HepG2 (cell line): ENCODE data around the gene UBE2N. TPM values are rescaled to one million over a fixed set of nuclear protein-coding genes. Genes with fewer than 3 reads are reported as not detected.

Source experiments
- ASH2L ChIP-seq: fragments of 300-600, 200-600 bp; sonication (generic); IDR thresholded peaks from 2 replicates; pipeline ENCODE4 v1.7.0; 2017; ENCODE audit warnings: low read depth, mild to moderate bottlenecking, moderate library complexity, mixed read lengths, low read length; ENCODE audit not compliant: insufficient read length
- ATF7-NPFF ChIP-seq: sonication (generic); formaldehyde crosslinking; IDR thresholded peaks from 2 replicates; pipeline ENCODE4 v1.8.1; 2023; ENCODE audit warnings: mild to moderate bottlenecking, low read depth, missing genetic modification reagents, moderate library complexity
- BHLHE40 ChIP-seq: IDR thresholded peaks from 2 replicates; pipeline ENCODE4 v1.6.1; 2011; ENCODE audit warnings: low read length, improper control_type of control experiment
- ESRRA ChIP-seq: sonication (generic); formaldehyde crosslinking; IDR thresholded peaks from 2 replicates; pipeline ENCODE4 v1.5.1; 2020; ENCODE audit warnings: mild to moderate bottlenecking, low read depth, missing genetic modification reagents
- FLYWCH1 ChIP-seq: sonication (generic); formaldehyde crosslinking; IDR thresholded peaks from 2 replicates; pipeline ENCODE4 v1.8.1; 2023; ENCODE audit warnings: mild to moderate bottlenecking, missing genetic modification reagents
- ISL2 ChIP-seq: sonication (generic); formaldehyde crosslinking; IDR thresholded peaks from 2 replicates; pipeline ENCODE4 v1.5.0; 2020; ENCODE audit warnings: missing genetic modification reagents
- PHB2 ChIP-seq: fragments of 450-650 bp; IDR thresholded peaks from 2 replicates; pipeline ENCODE4 v1.6.1; 2018; ENCODE audit not compliant: partially characterized antibody
- STAG1 ChIP-seq: sonication (generic); formaldehyde crosslinking; IDR thresholded peaks from 2 replicates; pipeline ENCODE4 v1.4.0; 2020; ENCODE audit warnings: missing genetic modification reagents
- ZNF468 ChIP-seq: sonication (generic); formaldehyde crosslinking; IDR thresholded peaks from 2 replicates; pipeline ENCODE4 v1.8.0; 2022; ENCODE audit warnings: mild to moderate bottlenecking, moderate library complexity, missing genetic modification reagents
- ZNF563 ChIP-seq: sonication (generic); formaldehyde crosslinking; IDR thresholded peaks from 2 replicates; pipeline ENCODE4 v1.8.0; 2022; ENCODE audit warnings: mild to moderate bottlenecking, moderate library complexity, missing genetic modification reagents
- ZNF605 ChIP-seq: sonication (generic); formaldehyde crosslinking; IDR thresholded peaks from 2 replicates; pipeline ENCODE4 v1.8.0; 2022; ENCODE audit warnings: mild to moderate bottlenecking, missing genetic modification reagents
- ZNF619 ChIP-seq: sonication (generic); formaldehyde crosslinking; IDR thresholded peaks from 2 replicates; pipeline ENCODE4 v1.4.0; 2020; ENCODE audit warnings: mild to moderate bottlenecking, missing genetic modification reagents
- ZNF724P ChIP-seq: sonication (generic); formaldehyde crosslinking; IDR thresholded peaks from 2 replicates; pipeline ENCODE4 v1.8.0; 2022; ENCODE audit warnings: missing genetic modification reagents, borderline replicate concordance
- ZSCAN21 ChIP-seq: sonication (generic); formaldehyde crosslinking; IDR thresholded peaks from 2 replicates; pipeline ENCODE4 v1.8.0; 2022; ENCODE audit warnings: mild to moderate bottlenecking, missing genetic modification reagents, moderate library complexity, borderline replicate concordance
- polyA plus RNA-seq, 8 experiments: library from polyadenylated mRNA; depleted of rRNA in 3 of 8; stranded (reverse) in 7 of 8; unstranded in 1 of 8; fragments of >200 nt; fragmentation: Illumina TruSeq in 4 of 8; extraction: Trizol in 4 of 8; gene quantifications; 2 replicates each; pipeline versions ENCODE4 v1.2.1 to v1.2.3, GENCODE V29; 2011 to 2016; ENCODE audit warnings: low read depth in 4 of 8, missing spikeins in 1 of 8, mixed read lengths in 1 of 8; ENCODE audit not compliant: insufficient read depth in 1 of 8
- total RNA-seq, 5 experiments: library from RNA; depleted of rRNA; stranded (reverse); fragments of >200 nt; fragmentation: Illumina TruSeq; extraction: Trizol; gene quantifications; 2 replicates each; pipeline ENCODE4 v1.2.3, GENCODE V29; 2016; ENCODE audit warnings: low read depth in 1 of 5
- TF ChIP-seq, protein P1 (sequence below): sonication (generic); formaldehyde crosslinking; IDR thresholded peaks from 2 replicates; pipeline ENCODE4 v1.5.0; 2020; ENCODE audit warnings: mild to moderate bottlenecking, missing genetic modification reagents, moderate library complexity
- TF ChIP-seq, protein P2 (sequence below): sonication (generic); formaldehyde crosslinking; IDR thresholded peaks from 2 replicates; pipeline ENCODE4 v1.5.0; 2020; ENCODE audit warnings: mild to moderate bottlenecking, missing genetic modification reagents
- TF ChIP-seq, protein P3 (sequence below): sonication (generic); formaldehyde crosslinking; IDR thresholded peaks from 2 replicates; pipeline ENCODE4 v1.9.0; 2021; ENCODE audit warnings: mild to moderate bottlenecking, missing genetic modification reagents

Gene UBE2N
- total and polyA plus RNA-seq, 2 of the 13 experiments (the other 11 are each of a cell fraction or from before 2014, with no cell fraction given): 188 to 197 TPM

DNA sequence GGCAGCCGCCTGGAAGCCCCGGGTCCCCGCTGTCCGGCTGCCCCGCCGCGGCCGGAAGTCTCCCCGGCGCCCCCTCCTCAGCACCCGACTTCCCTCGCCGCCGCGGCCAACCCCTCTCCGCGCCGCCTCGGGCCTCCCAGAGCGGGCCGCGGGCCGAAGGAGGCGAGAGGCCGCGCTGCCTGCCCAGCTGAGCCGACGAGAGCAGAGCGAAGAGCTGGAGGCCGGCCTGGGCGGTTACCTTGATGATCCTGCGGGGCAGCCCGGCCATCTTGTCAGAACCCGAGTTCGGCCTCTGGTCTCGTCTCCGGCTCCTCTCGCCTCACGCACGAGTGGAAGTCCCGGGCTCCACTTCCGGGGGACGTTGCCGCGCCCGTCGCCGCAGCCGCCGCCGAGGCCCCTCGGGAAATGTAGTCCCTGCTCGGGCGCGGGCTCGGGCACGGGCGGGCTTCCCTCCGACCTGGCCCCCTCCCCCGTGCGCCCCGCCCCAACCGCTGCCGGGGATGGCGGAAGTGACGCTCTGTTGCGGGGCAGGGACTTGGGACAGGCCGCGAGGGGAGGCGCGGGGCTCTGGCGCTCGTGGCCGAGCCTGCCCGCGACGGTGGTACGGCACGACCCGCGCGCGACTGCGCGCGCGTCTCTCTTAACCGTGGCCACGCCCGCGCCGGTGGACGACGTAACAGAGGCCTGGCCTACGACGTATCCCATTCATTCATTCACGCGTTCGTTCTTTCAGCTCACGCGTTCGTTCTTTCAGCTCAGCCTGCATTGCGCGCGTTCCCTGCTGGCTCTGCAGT, at the start of gene UBE2N (continued):
- TF ChIP-seq, protein P1, sequence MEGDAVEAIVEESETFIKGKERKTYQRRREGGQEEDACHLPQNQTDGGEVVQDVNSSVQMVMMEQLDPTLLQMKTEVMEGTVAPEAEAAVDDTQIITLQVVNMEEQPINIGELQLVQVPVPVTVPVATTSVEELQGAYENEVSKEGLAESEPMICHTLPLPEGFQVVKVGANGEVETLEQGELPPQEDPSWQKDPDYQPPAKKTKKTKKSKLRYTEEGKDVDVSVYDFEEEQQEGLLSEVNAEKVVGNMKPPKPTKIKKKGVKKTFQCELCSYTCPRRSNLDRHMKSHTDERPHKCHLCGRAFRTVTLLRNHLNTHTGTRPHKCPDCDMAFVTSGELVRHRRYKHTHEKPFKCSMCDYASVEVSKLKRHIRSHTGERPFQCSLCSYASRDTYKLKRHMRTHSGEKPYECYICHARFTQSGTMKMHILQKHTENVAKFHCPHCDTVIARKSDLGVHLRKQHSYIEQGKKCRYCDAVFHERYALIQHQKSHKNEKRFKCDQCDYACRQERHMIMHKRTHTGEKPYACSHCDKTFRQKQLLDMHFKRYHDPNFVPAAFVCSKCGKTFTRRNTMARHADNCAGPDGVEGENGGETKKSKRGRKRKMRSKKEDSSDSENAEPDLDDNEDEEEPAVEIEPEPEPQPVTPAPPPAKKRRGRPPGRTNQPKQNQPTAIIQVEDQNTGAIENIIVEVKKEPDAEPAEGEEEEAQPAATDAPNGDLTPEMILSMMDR (CRISPR knock-in tag): 0 out of 2 replicates have a peak, but pooled peaks have one; percentile 4
- TF ChIP-seq ASH2L (peak; percentile 90), PHB2 (no peak), FLYWCH1 (no peak; the same call in 1 of the 2 replicates), STAG1 (CRISPR knock-in tag) (no peak; the same call in 1 of the 2 replicates), ESRRA (CRISPR knock-in tag) (peak; percentile 63), ZNF605 (CRISPR knock-in tag) (peak; percentile 66; the same call in 1 of the 2 replicates), ISL2 (CRISPR knock-in tag) (no peak; the same call in 1 of the 2 replicates), ZSCAN21 (peak; percentile 58; the same call in 1 of the 2 replicates), ATF7-NPFF (CRISPR knock-in tag) (peak; percentile 88), BHLHE40 (peak; percentile 58; the same call in 1 of the 2 replicates), ZNF563 (peak; percentile 19; the same call in 1 of the 2 replicates), ZNF468 (CRISPR knock-in tag) (0 out of 2 replicates have a peak, but pooled peaks have one; percentile 57), ZNF619 (CRISPR knock-in tag) (0 out of 2 replicates have a peak, but pooled peaks have one; percentile 27), ZNF724P (peak; percentile 40)
- TF ChIP-seq, protein P2, sequence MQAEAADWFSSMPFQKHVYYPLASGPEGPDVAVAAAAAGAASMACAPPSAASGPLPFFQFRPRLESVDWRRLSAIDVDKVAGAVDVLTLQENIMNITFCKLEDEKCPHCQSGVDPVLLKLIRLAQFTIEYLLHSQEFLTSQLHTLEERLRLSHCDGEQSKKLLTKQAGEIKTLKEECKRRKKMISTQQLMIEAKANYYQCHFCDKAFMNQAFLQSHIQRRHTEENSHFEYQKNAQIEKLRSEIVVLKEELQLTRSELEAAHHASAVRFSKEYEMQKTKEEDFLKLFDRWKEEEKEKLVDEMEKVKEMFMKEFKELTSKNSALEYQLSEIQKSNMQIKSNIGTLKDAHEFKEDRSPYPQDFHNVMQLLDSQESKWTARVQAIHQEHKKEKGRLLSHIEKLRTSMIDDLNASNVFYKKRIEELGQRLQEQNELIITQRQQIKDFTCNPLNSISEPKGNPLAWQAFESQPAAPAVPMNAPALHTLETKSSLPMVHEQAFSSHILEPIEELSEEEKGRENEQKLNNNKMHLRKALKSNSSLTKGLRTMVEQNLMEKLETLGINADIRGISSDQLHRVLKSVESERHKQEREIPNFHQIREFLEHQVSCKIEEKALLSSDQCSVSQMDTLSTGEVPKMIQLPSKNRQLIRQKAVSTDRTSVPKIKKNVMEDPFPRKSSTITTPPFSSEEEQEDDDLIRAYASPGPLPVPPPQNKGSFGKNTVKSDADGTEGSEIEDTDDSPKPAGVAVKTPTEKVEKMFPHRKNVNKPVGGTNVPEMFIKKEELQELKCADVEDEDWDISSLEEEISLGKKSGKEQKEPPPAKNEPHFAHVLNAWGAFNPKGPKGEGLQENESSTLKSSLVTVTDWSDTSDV (CRISPR knock-in tag): peak; percentile 26; the same call in 1 of the 2 replicates
- TF ChIP-seq, protein P3, sequence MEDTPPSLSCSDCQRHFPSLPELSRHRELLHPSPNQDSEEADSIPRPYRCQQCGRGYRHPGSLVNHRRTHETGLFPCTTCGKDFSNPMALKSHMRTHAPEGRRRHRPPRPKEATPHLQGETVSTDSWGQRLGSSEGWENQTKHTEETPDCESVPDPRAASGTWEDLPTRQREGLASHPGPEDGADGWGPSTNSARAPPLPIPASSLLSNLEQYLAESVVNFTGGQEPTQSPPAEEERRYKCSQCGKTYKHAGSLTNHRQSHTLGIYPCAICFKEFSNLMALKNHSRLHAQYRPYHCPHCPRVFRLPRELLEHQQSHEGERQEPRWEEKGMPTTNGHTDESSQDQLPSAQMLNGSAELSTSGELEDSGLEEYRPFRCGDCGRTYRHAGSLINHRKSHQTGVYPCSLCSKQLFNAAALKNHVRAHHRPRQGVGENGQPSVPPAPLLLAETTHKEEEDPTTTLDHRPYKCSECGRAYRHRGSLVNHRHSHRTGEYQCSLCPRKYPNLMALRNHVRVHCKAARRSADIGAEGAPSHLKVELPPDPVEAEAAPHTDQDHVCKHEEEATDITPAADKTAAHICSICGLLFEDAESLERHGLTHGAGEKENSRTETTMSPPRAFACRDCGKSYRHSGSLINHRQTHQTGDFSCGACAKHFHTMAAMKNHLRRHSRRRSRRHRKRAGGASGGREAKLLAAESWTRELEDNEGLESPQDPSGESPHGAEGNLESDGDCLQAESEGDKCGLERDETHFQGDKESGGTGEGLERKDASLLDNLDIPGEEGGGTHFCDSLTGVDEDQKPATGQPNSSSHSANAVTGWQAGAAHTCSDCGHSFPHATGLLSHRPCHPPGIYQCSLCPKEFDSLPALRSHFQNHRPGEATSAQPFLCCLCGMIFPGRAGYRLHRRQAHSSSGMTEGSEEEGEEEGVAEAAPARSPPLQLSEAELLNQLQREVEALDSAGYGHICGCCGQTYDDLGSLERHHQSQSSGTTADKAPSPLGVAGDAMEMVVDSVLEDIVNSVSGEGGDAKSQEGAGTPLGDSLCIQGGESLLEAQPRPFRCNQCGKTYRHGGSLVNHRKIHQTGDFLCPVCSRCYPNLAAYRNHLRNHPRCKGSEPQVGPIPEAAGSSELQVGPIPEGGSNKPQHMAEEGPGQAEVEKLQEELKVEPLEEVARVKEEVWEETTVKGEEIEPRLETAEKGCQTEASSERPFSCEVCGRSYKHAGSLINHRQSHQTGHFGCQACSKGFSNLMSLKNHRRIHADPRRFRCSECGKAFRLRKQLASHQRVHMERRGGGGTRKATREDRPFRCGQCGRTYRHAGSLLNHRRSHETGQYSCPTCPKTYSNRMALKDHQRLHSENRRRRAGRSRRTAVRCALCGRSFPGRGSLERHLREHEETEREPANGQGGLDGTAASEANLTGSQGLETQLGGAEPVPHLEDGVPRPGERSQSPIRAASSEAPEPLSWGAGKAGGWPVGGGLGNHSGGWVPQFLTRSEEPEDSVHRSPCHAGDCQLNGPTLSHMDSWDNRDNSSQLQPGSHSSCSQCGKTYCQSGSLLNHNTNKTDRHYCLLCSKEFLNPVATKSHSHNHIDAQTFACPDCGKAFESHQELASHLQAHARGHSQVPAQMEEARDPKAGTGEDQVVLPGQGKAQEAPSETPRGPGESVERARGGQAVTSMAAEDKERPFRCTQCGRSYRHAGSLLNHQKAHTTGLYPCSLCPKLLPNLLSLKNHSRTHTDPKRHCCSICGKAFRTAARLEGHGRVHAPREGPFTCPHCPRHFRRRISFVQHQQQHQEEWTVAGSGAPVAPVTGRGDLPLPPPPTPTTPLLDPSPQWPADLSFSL (CRISPR knock-in tag): no peak
